ENCODE measurements around the gene FAM13A. TPM values are rescaled to one million over a fixed set of nuclear protein-coding genes. Genes with fewer than 3 reads are reported as not detected.

FAM13A gene
- total and polyA plus RNA-seq, 9 of the 15 experiments (the other 6 are each of a cell fraction or from before 2014, with no cell fraction given) = 11.3 to 23.3 (median 14.7) TPM

- TF ChIP-seq ZNF740 (CRISPR knock-in tag; IDR thresholded peaks at IDR 0.05) = no peak
- TF ChIP-seq ZNF740 (tag; IDR thresholded peaks at IDR 0.05) = no peak
- TF ChIP-seq SLC30A9 (CRISPR knock-in tag; IDR thresholded peaks at IDR 0.05) = no peak
- no peak for TF ChIP-seq ZNF57 (CRISPR knock-in tag; IDR thresholded peaks at IDR 0.05)
- no peak for TF ChIP-seq U2AF1 (optimal IDR thresholded peaks at IDR 0.05; ENCODE audit: low read depth, low read length)
- TF ChIP-seq ZNF780A (CRISPR knock-in tag; IDR thresholded peaks at IDR 0.05) = no peak
- TF ChIP-seq MCM3 (IDR thresholded peaks at IDR 0.05) = no peak
- no peak for TF ChIP-seq ZBTB8A (IDR thresholded peaks at IDR 0.05; ENCODE audit: partially characterized antibody)
- TF ChIP-seq GABPA (tag; conservative IDR thresholded peaks at IDR 0.05; ENCODE audit: low read depth) = peak; percentile 47; the same call in 1 of the 2 replicates
- no peak for TF ChIP-seq HOMEZ (CRISPR knock-in tag; IDR thresholded peaks at IDR 0.05)
- no peak for TF ChIP-seq NKRF (IDR thresholded peaks at IDR 0.05; ENCODE audit: borderline replicate concordance)
- no peak for TF ChIP-seq RBM39 (optimal IDR thresholded peaks at IDR 0.05; ENCODE audit: low read depth, low read length)
- TF ChIP-seq NFIX (CRISPR knock-in tag; IDR thresholded peaks at IDR 0.05; ENCODE audit: low read depth) = peak; percentile 66
- TF ChIP-seq NFIC (IDR thresholded peaks at IDR 0.05) = peak; percentile 98
- TF ChIP-seq PCBP1 (IDR thresholded peaks at IDR 0.05; ENCODE audit: low read depth, low read length, poor library complexity, severe bottlenecking) = no peak
- TF ChIP-seq ZNF23 (CRISPR knock-in tag; IDR thresholded peaks at IDR 0.05) = no peak
- peak; percentile 95 to 98 for TF ChIP-seq SRF (CRISPR knock-in tag; IDR thresholded peaks at IDR 0.05)
- no peak for TF ChIP-seq TFAM (CRISPR knock-in tag; conservative IDR thresholded peaks at IDR 0.05)
- TF ChIP-seq ILF3 (IDR thresholded peaks at IDR 0.05; ENCODE audit: borderline replicate concordance) = no peak
- no peak for TF ChIP-seq DACH1 (IDR thresholded peaks at IDR 0.05; ENCODE audit: partially characterized antibody)
- TF ChIP-seq HDAC6 (IDR thresholded peaks at IDR 0.05; ENCODE audit: low read depth, low read length) = no peak
- TF ChIP-seq, protein P1, sequence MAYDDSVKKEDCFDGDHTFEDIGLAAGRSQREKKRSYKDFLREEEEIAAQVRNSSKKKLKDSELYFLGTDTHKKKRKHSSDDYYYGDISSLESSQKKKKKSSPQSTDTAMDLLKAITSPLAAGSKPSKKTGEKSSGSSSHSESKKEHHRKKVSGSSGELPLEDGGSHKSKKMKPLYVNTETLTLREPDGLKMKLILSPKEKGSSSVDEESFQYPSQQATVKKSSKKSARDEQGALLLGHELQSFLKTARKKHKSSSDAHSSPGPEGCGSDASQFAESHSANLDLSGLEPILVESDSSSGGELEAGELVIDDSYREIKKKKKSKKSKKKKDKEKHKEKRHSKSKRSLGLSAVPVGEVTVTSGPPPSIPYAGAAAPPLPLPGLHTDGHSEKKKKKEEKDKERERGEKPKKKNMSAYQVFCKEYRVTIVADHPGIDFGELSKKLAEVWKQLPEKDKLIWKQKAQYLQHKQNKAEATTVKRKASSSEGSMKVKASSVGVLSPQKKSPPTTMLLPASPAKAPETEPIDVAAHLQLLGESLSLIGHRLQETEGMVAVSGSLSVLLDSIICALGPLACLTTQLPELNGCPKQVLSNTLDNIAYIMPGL (CRISPR knock-in tag; IDR thresholded peaks at IDR 0.05) = no peak
- no peak; the same call in 1 of the 2 replicates for TF ChIP-seq DDX20 (tag; IDR thresholded peaks at IDR 0.05; ENCODE audit: low read depth)
- TF ChIP-seq CXXC5 (CRISPR knock-in tag; IDR thresholded peaks at IDR 0.05) = no peak
These were observed 56.1 kb downstream of the FAM13A start (continued) for GRCh38 chr4:89000844-89001360.

All from K562 (cell line).